ENCODE results near the gene RAB39A.
"Not testable (repeated sequence)": the region's sequence is repeated elsewhere in the genome, so short reads cannot be mapped to it uniquely, and the experiment has no call there.

Gene RAB39A

DNA sequence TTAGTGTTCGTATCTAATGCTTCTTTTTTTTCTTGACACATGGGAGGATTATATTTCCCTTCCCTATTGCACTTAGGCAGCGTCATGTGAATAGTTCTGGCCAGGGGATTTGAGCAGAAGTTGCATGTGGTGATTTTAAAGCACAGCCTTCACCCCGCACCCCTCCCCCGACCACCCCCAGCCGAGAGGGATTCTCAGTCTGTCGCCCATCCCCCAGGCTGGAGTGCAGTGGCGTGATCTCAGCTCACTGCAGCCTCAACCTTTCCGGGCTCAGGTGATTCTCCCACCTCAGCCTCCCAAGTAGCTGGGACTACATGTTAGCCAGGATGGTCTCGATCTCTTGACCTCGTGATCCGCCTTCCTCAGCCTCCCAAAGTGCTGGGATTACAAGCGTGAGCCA, 20.1 kb downstream of the RAB39A start:
- H2AK5ac ChIP-seq (ENCODE audit: low read depth, low read length); H4K91ac ChIP-seq (ENCODE audit: low read depth, low read length, poor library complexity); H4K8ac ChIP-seq (ENCODE audit: low read depth, low read length); H3K14ac ChIP-seq (ENCODE audit: low read length); H3K18ac ChIP-seq (ENCODE audit: low read length); H3K4me1 ChIP-seq (ENCODE audit: control insufficient read depth in 2 of 2, insufficient read depth in 1 of 2, low read depth in 1 of 2, low read length in 2 of 2); H2BK120ac ChIP-seq (ENCODE audit: low read depth, low read length); H3K23ac ChIP-seq (ENCODE audit: low read depth, low read length, poor library complexity); H3K9ac ChIP-seq (ENCODE audit: low read depth, low read length, poor library complexity); H3K79me1 ChIP-seq (ENCODE audit: low read depth, low read length); H2BK15ac ChIP-seq (ENCODE audit: low read length); H3K27me3 ChIP-seq (ENCODE audit: control insufficient read depth in 3 of 3, insufficient read depth in 3 of 3, low read depth in 1 of 3, low read length in 3 of 3); H2AFZ ChIP-seq (ENCODE audit: low read length); H3K4me3 ChIP-seq (ENCODE audit: low read length in 2 of 2); H3K4me2 ChIP-seq (ENCODE audit: insufficient read depth, low read length, poor library complexity, severe bottlenecking); H3K4ac ChIP-seq (ENCODE audit: low read length); H3K27ac ChIP-seq (replicated peaks; ENCODE audit: low read length); H3K9me3 ChIP-seq (replicated peaks in 1 of 2; ENCODE audit: control insufficient read depth in 2 of 2, insufficient read depth in 1 of 2, low read depth in 1 of 2, low read length in 2 of 2); DNase-seq (ENCODE audit: low spot score); H3K36me3 ChIP-seq (replicated peaks in 1 of 2; ENCODE audit: control insufficient read depth in 2 of 2, insufficient read depth in 2 of 2, low read length in 2 of 2); H2BK5ac ChIP-seq (ENCODE audit: low read length); H2BK12ac ChIP-seq (ENCODE audit: low read length): not testable (repeated sequence)
- WGBS, 2 donors (ENCODE audit: extremely low coverage in 2 of 2, insufficient read length in 2 of 2, insufficient replicate concordance in 1 of 2) = no CpG with 5 or more reads among the region's 12 CpGs

DNA sequence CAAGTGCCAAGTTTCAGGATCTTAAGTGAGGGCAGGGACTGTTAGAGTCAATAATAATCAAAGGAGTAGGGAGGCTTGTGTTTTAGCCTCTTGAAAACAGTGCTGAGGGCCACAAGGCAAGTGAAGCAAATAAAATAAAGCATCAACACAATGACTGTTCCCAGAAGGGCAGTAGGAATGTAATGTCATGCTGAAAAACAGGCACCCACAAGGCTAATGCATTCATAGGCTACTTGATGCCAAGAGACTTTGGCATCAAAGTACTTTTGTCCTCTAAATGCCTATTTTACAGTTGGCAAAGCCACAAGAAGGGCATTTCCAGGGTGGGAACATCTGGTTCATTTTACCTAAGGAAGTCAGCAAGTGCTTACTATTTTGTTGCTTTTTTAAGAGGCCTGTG, 22.9 kb downstream of the RAB39A start:
- H2AK5ac ChIP-seq (ENCODE audit: low read depth, low read length) = no peak overlapping the region
- H3K18ac ChIP-seq (ENCODE audit: low read length) = no peak overlapping the region
- H3K14ac ChIP-seq (ENCODE audit: low read length) = no peak overlapping the region
- H2BK15ac ChIP-seq (ENCODE audit: low read length) = no peak overlapping the region
- peaks cover 0 to 2% of the 10 kb centered on the region in 2 donors for H3K4me1 ChIP-seq (ENCODE audit: control insufficient read depth in 2 of 2, insufficient read depth in 1 of 2, low read depth in 1 of 2, low read length in 2 of 2)
- H3K9ac ChIP-seq (ENCODE audit: low read depth, low read length, poor library complexity) = no peak overlapping the region
- H2BK120ac ChIP-seq (ENCODE audit: low read depth, low read length) = no peak overlapping the region
- no peak overlapping the region for H4K8ac ChIP-seq (ENCODE audit: low read depth, low read length)
- H3K9me3 ChIP-seq (replicated peaks in 1 of 2; ENCODE audit: control insufficient read depth in 2 of 2, insufficient read depth in 1 of 2, low read depth in 1 of 2, low read length in 2 of 2) = no peaks in the 10 kb centered on the region
- no peak for DNase-seq (ENCODE audit: low spot score)
- no peak overlapping the region for H3K4me3 ChIP-seq (ENCODE audit: low read length in 2 of 2)
- no peaks in the 10 kb centered on the region for H3K27me3 ChIP-seq (ENCODE audit: control insufficient read depth in 3 of 3, insufficient read depth in 3 of 3, low read depth in 1 of 3, low read length in 3 of 3)
- no peak overlapping the region for H3K27ac ChIP-seq (replicated peaks; ENCODE audit: low read length)
- no peak overlapping the region for H2BK5ac ChIP-seq (ENCODE audit: low read length)
- H3K4ac ChIP-seq (ENCODE audit: low read length) = no peak overlapping the region
- H3K23ac ChIP-seq (ENCODE audit: low read depth, low read length, poor library complexity) = no peak overlapping the region
- H2AFZ ChIP-seq (ENCODE audit: low read length) = no peak overlapping the region
- H2BK12ac ChIP-seq (ENCODE audit: low read length) = no peak overlapping the region
- no peaks in the 10 kb centered on the region for H3K79me1 ChIP-seq (ENCODE audit: low read depth, low read length)
- H3K36me3 ChIP-seq (replicated peaks in 1 of 2; ENCODE audit: control insufficient read depth in 2 of 2, insufficient read depth in 2 of 2, low read length in 2 of 2) = peaks cover 0 to 6% of the 10 kb centered on the region in 2 donors
- no peak overlapping the region for H3K4me2 ChIP-seq (ENCODE audit: insufficient read depth, low read length, poor library complexity, severe bottlenecking)
- H4K91ac ChIP-seq (ENCODE audit: low read depth, low read length, poor library complexity) = no peak overlapping the region

DNA sequence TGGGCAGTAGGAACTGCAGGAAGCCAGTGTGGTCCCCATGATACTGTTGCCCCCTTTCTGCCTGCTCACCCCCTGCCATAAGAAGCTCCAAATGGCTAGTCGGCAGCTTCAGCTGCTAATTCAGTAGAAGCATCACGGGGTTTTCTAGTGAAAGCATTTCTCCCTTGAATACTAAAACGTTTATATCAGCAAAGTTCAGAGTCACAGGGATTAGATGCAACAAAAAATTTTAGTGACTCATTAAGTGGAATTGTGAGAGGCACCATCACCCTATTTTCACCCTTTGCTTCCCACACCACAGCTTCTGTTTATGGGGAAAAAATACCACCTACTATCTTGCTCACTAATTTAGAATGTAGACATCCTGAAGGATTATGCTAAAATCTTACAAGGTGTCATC, 25.2 kb downstream of the RAB39A start:
- H3K36me3 ChIP-seq (replicated peaks in 1 of 2; ENCODE audit: control insufficient read depth in 2 of 2, insufficient read depth in 2 of 2, low read length in 2 of 2) = peaks cover 0 to 5% of the 10 kb centered on the region in 2 donors
- no peak overlapping the region for H3K9ac ChIP-seq (ENCODE audit: low read depth, low read length, poor library complexity)
- no peak overlapping the region for H3K4me2 ChIP-seq (ENCODE audit: insufficient read depth, low read length, poor library complexity, severe bottlenecking)
- H3K23ac ChIP-seq (ENCODE audit: low read depth, low read length, poor library complexity) = no peak overlapping the region
- H3K9me3 ChIP-seq (replicated peaks in 1 of 2; ENCODE audit: control insufficient read depth in 2 of 2, insufficient read depth in 1 of 2, low read depth in 1 of 2, low read length in 2 of 2) = no peaks in the 10 kb centered on the region
- no peak overlapping the region for H2BK15ac ChIP-seq (ENCODE audit: low read length)
- no peak for DNase-seq (ENCODE audit: low spot score)
- H3K4me3 ChIP-seq (ENCODE audit: low read length in 2 of 2) = no peak overlapping the region
- no peak overlapping the region for H4K91ac ChIP-seq (ENCODE audit: low read depth, low read length, poor library complexity)
- no peak overlapping the region for H3K14ac ChIP-seq (ENCODE audit: low read length)
- H2AK5ac ChIP-seq (ENCODE audit: low read depth, low read length) = no peak overlapping the region
- no peaks in the 10 kb centered on the region for H3K4me1 ChIP-seq (ENCODE audit: control insufficient read depth in 2 of 2, insufficient read depth in 1 of 2, low read depth in 1 of 2, low read length in 2 of 2)
- no peaks in the 10 kb centered on the region for H3K79me1 ChIP-seq (ENCODE audit: low read depth, low read length)
- no peak overlapping the region for H2BK5ac ChIP-seq (ENCODE audit: low read length)
- no peak overlapping the region for H2AFZ ChIP-seq (ENCODE audit: low read length)
- H4K8ac ChIP-seq (ENCODE audit: low read depth, low read length) = no peak overlapping the region
- no peak overlapping the region for H3K4ac ChIP-seq (ENCODE audit: low read length)
- no peak overlapping the region for H3K18ac ChIP-seq (ENCODE audit: low read length)
- WGBS, 2 donors (ENCODE audit: extremely low coverage in 2 of 2, insufficient read length in 2 of 2, insufficient replicate concordance in 1 of 2) = no CpG with 5 or more reads among the region's 3 CpGs
- no peaks in the 10 kb centered on the region for H3K27me3 ChIP-seq (ENCODE audit: control insufficient read depth in 3 of 3, insufficient read depth in 3 of 3, low read depth in 1 of 3, low read length in 3 of 3)
- no peak overlapping the region for H2BK12ac ChIP-seq (ENCODE audit: low read length)
- H2BK120ac ChIP-seq (ENCODE audit: low read depth, low read length) = no peak overlapping the region
- H3K27ac ChIP-seq (replicated peaks; ENCODE audit: low read length) = no peak overlapping the region

DNA sequence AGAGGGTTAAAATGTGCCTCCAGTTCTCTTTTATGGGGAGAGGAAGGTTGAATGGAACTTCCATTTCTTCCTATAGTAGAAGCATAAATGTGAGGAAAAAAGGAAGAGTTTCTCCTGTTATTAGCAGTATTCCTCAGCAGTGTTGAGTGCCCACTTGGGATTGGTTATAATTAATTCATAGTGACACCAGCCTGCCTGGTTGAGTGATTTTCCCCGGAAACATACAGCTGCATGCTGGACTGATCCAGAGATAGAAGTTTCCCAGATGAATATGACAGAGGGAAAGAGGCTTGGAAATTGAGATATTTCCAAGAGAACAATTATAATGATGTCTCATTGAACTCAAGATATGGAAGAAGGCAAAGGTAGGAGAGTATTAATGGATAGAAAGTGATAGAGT, 28.3 kb downstream of the RAB39A start:
- H3K9me3 ChIP-seq (replicated peaks in 1 of 2; ENCODE audit: control insufficient read depth in 2 of 2, insufficient read depth in 1 of 2, low read depth in 1 of 2, low read length in 2 of 2) = no peaks in the 10 kb centered on the region
- H3K36me3 ChIP-seq (replicated peaks in 1 of 2; ENCODE audit: control insufficient read depth in 2 of 2, insufficient read depth in 2 of 2, low read length in 2 of 2) = no peaks in the 10 kb centered on the region
- H4K91ac ChIP-seq (ENCODE audit: low read depth, low read length, poor library complexity) = no peak overlapping the region
- H3K79me1 ChIP-seq (ENCODE audit: low read depth, low read length) = no peaks in the 10 kb centered on the region
- no peak overlapping the region for H4K8ac ChIP-seq (ENCODE audit: low read depth, low read length)
- DNase-seq (ENCODE audit: low spot score) = no peak
- H2BK5ac ChIP-seq (ENCODE audit: low read length) = no peak overlapping the region
- no CpG with 5 or more reads among the region's 1 CpG for WGBS, 2 donors (ENCODE audit: extremely low coverage in 2 of 2, insufficient read length in 2 of 2, insufficient replicate concordance in 1 of 2)
- H3K4me3 ChIP-seq (ENCODE audit: low read length in 2 of 2) = no peak overlapping the region
- no peaks in the 10 kb centered on the region for H3K27me3 ChIP-seq (ENCODE audit: control insufficient read depth in 3 of 3, insufficient read depth in 3 of 3, low read depth in 1 of 3, low read length in 3 of 3)
- H3K4me1 ChIP-seq (ENCODE audit: control insufficient read depth in 2 of 2, insufficient read depth in 1 of 2, low read depth in 1 of 2, low read length in 2 of 2) = no peaks in the 10 kb centered on the region
- no peak overlapping the region for H2AK5ac ChIP-seq (ENCODE audit: low read depth, low read length)
- no peak overlapping the region for H3K14ac ChIP-seq (ENCODE audit: low read length)
- no peak overlapping the region for H3K23ac ChIP-seq (ENCODE audit: low read depth, low read length, poor library complexity)
- no peak overlapping the region for H3K4ac ChIP-seq (ENCODE audit: low read length)
- no peak overlapping the region for H2AFZ ChIP-seq (ENCODE audit: low read length)
- no peak overlapping the region for H2BK120ac ChIP-seq (ENCODE audit: low read depth, low read length)
- H3K27ac ChIP-seq (replicated peaks; ENCODE audit: low read length) = no peak overlapping the region
- H2BK15ac ChIP-seq (ENCODE audit: low read length) = no peak overlapping the region
- no peak overlapping the region for H3K18ac ChIP-seq (ENCODE audit: low read length)
- H3K4me2 ChIP-seq (ENCODE audit: insufficient read depth, low read length, poor library complexity, severe bottlenecking) = no peak overlapping the region
- H3K9ac ChIP-seq (ENCODE audit: low read depth, low read length, poor library complexity) = no peak overlapping the region
- H2BK12ac ChIP-seq (ENCODE audit: low read length) = no peak overlapping the region

Data from neuronal stem cell (in vitro differentiated cells).